ENCODE measurements around the gene UBAP2L.
"Not testable (repeated sequence)": the region's sequence is repeated elsewhere in the genome, so short reads cannot be mapped to it uniquely, and the experiment has no call there.

The UBAP2L gene

DNA sequence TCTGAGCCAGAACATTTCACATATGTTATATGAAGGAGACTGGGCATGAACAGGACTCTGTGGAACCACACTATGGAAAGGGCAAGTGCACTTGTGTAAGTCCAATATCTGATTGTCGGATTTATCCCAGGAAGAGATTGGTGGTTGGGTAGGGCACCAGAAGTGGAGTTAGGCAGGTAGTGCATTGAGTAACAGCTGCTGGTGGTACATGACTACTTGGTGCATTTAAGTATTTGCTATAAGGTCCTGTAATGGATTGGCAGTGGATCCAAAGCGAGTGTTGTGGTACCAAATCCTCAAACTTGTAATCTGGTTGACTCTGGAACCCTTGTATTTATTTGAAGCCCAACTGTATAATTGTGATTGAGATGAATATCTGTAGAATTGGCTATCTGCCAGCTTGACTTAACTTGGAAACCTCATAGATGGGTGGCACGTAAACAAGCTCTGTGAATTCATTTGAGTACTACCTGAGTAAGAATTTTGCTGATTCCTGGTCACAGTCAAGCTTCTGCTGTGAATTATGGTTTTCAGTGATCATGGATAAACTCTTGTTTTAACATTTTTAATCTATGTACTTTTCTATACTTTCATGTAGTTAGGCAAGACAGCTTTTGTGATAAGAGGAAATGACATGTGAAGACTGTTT lies 21.1 kb downstream of the UBAP2L start:
- no peak for DNase-seq

GRCh38 chr1:154253671-154254070 lies 32.9 kb downstream of the UBAP2L start:
- DNase-seq, result no peak

DNA sequence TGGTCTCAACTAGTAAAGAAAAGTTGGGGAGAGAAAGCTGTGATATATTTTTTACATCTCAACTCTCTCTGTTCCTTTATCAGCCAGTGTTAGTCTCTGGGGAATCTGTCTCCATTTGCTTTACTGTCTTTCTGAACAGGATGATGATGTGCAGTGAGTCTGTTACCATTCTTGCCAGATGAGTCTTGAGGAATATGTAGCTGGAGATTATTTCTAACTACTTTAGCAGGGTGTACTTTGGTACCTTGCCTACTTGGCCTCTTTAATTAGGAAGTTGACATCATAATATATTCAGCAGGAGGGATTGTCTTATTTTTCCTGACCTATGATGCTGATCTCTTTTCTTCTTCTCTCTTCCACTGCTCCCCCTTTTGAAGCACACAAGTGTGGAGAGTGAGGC lies 35.9 kb downstream of the UBAP2L start:
- no peak for DNase-seq

DNA sequence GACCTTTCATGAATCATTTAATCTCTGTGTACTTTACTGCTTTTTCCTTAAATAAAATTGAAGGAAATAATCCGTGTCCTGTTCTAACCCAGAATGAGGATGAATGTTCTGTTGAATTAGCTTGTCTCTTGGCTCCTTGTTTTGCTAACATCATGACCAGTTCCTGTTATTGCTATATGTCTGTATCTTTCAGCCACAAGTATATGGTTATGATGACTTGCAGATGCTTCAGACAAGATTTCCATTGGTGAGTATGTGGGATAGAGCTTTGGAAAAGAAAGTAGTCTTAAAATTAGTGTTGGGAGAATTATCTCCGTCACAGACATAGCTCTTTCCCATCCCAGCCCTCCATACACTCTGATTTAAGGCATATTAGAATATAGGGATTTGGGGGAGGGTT lies 38.0 kb downstream of the UBAP2L start:
- no peak for DNase-seq

- DNase-seq, result no peak
These were observed 39.4 kb downstream of the UBAP2L start for GRCh38 chr1:154260127-154260526.

DNA sequence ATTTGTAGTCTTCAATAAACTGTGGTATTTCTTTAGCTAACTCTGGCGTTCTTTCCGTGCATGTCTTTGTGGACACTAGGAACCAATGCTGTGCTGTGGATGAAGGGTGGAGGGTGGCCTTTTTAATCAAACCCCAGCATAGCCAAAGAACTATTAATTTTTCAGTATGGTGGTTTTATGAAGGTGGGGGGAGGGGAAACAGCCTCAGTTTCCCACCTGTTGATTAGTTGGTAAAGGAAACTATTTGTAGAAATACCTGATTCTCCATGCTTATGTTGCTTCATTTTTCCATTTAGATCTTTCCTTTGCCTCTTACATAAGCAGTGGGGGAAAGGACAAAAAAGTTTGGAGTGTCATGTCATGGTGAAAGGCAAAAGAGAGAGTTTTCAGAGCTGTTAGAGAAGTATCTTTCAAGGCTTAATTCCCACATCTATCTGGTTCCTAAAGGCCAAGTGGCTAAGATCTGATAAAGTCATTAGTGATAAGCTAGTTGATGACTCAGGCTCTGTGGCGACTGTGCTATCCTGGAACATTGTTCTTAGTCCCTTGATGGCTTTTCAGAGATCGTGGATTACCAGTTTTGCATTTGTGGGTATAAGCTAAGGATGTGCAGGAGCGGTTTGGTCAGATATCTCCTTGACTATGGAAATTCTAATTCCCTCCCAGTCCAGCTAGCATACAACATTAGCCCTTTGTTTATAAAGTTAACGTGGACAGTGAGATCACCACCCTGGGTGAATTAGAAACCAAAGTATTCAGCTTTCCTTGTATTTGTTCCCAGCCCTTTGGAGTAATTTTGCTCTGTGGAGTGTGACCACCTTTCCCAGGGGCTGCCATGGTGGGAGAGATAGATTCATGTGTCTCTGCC lies 42.9 kb downstream of the UBAP2L start:
- no peak for DNase-seq

GRCh38 chr1:154264454-154264853 lies 43.7 kb downstream of the UBAP2L start:
- no peak for DNase-seq

GRCh38 chr1:154265586-154265985 lies 44.8 kb downstream of the UBAP2L start:
- no peak for DNase-seq

DNA sequence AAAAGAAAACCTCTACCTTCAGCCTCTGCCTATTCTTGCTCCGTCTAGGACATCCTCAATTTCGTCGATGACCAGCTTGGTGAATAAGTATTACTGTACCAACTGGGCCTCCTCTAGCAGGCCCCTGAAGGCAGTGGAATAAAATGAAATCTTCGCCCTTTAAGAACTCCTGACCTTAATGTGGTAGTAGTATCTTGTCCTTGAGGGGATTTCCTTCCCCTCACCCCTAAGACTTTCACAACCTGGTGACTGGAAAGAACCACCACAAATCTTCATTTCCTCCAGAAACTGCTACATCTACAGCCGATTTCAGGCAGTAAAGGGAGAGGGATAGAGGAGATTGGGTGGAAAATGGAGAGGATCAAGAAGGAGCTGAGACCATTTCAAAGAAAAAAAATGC lies 50.1 kb downstream of the UBAP2L start:
- DNase-seq, result no peak

DNA sequence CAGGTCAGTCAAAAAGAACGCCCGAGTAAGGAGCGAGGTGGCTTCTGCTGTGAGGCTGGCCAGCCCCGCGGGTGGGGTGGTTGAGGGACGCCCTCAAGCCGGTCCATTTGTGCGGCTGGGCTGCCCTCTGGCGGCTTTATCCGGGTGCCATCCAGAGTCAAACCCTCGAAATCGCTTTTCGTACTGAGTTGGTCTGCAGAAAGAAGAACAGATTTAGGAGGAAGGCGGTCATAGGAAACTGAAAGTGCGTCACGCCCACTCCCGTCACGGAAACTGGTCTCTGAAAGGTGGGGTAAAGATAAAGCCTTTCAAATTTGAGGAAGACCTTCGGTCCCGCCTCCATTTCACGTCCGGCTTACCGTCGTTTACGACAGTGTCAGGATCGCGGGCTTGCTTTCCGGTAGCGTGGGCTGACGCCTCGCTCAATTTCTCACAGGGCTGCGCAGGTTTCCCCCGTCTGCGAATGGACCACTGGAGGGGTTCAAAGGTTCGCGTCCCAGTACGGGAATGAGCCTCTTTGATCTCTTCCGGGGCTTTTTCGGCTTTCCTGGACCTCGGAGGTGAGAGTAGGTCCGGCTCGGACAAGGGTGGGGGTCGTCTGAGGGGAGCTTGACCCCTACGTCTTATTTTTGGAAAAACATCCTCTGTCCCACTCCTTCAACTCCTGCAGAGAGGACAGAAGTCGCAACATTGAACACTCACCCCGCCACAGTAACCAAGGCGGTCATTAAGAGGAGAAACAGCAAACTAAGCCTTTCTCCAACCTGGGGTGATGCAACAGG lies 51.7 kb downstream of the UBAP2L start, which contains the start of gene HAX1:
Gene HAX1 (plus strand): TSS at position 413 of the 782 bp plus-strand sequence. CDS start 95 bp downstream, at position 508.
- peak; percentile 98 for DNase-seq

DNA sequence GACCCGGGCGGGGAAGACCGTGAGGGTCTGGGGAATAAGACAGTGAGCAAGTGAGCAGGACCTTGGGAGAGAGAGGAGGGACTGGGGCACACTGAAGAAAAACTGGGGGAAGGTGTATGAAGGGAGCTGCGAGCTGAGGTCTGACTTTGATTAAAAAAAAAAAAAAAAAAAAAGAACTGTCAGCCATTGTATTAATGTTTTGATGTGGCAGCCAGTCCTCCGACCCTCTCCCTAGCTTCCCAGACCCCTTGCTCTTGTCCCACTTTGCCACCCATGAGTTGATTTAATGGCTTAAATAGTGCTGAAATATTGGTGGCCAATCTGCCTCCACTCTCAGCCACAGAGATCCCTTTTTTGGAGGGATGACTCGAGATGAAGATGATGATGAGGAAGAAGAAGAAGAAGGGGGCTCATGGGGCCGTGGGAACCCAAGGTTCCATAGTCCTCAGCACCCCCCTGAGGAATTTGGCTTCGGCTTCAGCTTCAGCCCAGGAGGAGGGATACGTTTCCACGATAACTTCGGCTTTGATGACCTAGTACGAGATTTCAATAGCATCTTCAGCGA lies 52.3 kb downstream of the UBAP2L start:
- DNase-seq, result no peak

DNA sequence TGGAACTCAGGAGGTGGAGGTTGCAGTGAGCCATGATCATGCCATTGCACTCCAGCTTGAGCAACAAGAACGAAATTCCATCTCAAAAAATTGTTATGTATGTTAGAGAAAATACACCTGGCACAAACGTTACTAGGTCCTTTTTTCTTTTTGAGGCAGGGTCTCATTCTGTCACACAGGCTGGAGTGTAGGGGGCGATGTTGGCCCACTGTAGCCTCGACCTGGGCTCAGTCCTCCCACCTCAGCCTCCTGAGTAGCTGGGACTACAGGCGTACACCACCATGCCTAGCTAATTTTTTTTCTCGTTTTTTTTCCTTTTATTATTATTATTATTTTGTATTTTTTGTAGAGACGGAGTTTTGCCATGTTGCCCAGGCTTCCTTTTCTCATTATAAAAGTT lies 56.0 kb downstream of the UBAP2L start:
- DNase-seq, result no peak

- not testable (repeated sequence) for DNase-seq
These were observed 66.8 kb downstream of the UBAP2L start for GRCh38 chr1:154287591-154287990.

DNA sequence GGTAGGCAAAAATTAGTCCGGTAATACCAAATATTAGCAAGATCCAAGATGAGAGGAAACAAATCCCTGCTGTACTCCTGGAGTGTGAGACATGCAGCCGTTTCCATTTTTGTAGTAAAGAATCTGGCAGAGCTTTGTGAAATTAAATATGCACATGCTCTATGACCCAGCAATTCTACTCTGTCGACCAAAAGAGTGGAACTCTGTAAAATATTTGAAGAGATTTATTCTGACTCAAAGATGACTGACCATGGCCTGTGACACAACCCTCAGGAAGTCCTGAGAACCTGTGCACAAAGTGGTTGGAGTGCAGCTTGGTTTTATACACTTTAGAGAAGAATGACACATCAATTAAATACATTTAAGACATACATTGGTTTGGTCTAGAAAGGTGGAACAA lies 67.9 kb downstream of the UBAP2L start:
- DNase-seq, result no peak

DNA sequence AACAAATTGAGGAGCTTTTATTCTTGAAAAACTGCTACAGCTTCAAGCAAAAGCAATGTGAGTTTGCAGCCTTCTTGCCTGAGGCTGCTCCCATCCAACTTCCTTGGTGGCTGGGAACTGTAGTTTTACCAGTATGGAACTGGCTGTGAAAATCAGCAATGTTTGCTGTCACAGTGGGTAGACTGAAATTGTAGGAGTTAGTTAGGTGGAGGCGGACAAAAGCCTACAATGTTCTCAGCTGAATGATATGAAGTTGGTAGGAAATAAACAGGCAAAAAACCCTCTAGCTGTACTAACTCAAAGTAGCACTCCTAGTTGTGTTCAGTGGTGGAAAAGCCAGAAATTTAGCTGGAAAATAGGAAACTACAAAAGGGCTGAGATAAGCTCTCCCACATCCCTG lies 70.2 kb downstream of the UBAP2L start:
- DNase-seq, result no peak

GRCh38 chr1:154295408-154296235 lies 74.9 kb downstream of the UBAP2L start:
- DNase-seq, result no peak

DNA sequence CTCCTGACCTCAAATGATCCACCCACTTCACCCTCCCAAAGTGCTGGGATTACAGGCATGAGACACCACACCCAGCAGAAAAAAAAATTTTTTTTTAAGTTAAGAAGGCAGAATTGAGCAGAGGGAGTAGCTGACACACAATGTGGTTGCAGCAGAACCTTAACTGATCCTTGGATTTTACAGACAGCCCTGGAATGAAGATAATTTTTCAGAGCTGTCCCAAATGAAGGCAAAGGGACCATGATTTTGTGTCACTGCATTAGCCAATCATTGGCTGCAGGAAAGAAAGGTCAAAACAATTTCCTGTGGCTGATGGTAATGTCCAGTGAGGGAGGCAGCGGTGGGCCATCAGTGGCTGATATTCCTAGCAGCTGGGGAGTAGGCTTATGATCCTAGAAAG lies 80.8 kb downstream of the UBAP2L start:
- no peak for DNase-seq

GRCh38 chr1:154304664-154305337 lies 84.0 kb downstream of the UBAP2L start:
- DNase-seq, result no peak

- DNase-seq, result no peak
These were observed 85.4 kb downstream of the UBAP2L start for GRCh38 chr1:154306151-154306550.

- not testable (repeated sequence) for DNase-seq
These were observed 87.0 kb downstream of the UBAP2L start for GRCh38 chr1:154307670-154308270.

DNA sequence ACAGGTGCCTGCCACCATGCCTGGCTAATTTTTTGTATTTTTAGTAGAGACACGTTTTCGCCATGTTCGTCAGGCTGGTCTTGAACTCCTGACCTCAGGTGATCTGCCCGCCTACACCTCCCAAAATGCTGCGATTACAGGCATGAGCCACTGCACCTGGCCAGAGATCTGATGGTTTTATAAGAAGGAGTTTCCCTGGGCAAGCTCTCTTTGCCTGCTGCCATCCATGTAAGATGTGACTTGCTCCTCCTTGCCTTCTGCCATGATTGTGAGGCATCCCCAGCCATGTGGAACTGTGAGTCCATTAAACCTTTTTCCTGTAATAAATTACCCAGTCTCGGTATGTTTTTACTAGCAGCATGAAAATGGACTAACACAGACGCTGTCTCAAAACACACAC lies 88.4 kb downstream of the UBAP2L start:
- DNase-seq, result not testable (repeated sequence)
